Stimulated activated effector memory CD8-positive, alpha-beta T cell treated with anti-CD3 and anti-CD28 coated beads, Interleukin-12 subunit alpha, Interleukin-12 subunit beta, amount 100 ng/mL, for 72 hours (primary cell): ENCODE results near the gene NKAIN2.
"Not testable (repeated sequence)": the region's sequence is repeated elsewhere in the genome, so short reads cannot be mapped to it uniquely, and the experiment has no call there.

ENCODE experiments used
- ATAC-seq: fragments of 150-1000 bp; cut with Tn5 transposase; 2 replicates; pipeline ENCODE4 v1.10.0; 2021
- DNase-seq, 2 donors: peaks; one replicate each; pipeline ENCODE4 v3.0.0; 2021 to 2022; ENCODE audit warnings: low spot score in 2 of 2
- H3K27ac Mint-ChIP-seq: one replicate; pipeline ENCODE4 v1.8.0; 2022; ENCODE audit warnings: mild to moderate bottlenecking, mixed read lengths
- H3K36me3 Mint-ChIP-seq: one replicate; pipeline ENCODE4 v1.8.0; 2022; ENCODE audit warnings: mild to moderate bottlenecking, mixed read lengths
- H3K4me1 Mint-ChIP-seq: one replicate; pipeline ENCODE4 v1.8.0; 2022; ENCODE audit warnings: mixed read lengths
- H3K4me3 Mint-ChIP-seq: one replicate; pipeline ENCODE4 v1.8.0; 2022; ENCODE audit warnings: mild to moderate bottlenecking, mixed read lengths
- H3K9me3 Mint-ChIP-seq: one replicate; pipeline ENCODE4 v1.8.0; 2022; ENCODE audit warnings: mixed read lengths

The NKAIN2 gene

GRCh38 chr6:124334359-124334758 is 530.7 kb downstream of the NKAIN2 start:
- H3K4me1 Mint-ChIP-seq: no peaks in the 10 kb centered on the region
- no peak overlapping the region for H3K4me3 Mint-ChIP-seq
- DNase-seq: no peak
- H3K9me3 Mint-ChIP-seq: peaks cover 4% of the 10 kb centered on the region
- H3K36me3 Mint-ChIP-seq: no peaks in the 10 kb centered on the region
- ATAC-seq: no peak
- H3K27ac Mint-ChIP-seq: no peak overlapping the region

- no peaks in the 10 kb centered on the region for H3K4me1 Mint-ChIP-seq
- peaks cover 2% of the 10 kb centered on the region for H3K9me3 Mint-ChIP-seq
- H3K4me3 Mint-ChIP-seq: no peak overlapping the region
- DNase-seq (no peak), ATAC-seq (no peak)
- H3K27ac Mint-ChIP-seq: no peak overlapping the region
- H3K36me3 Mint-ChIP-seq: no peaks in the 10 kb centered on the region
Measured at GRCh38 chr6:124339610-124340334, 536.1 kb downstream of the NKAIN2 start.

- ATAC-seq, H3K36me3 Mint-ChIP-seq, H3K27ac Mint-ChIP-seq, H3K4me1 Mint-ChIP-seq, H3K4me3 Mint-ChIP-seq, DNase-seq: not testable (repeated sequence)
- H3K9me3 Mint-ChIP-seq: peaks cover 16% of the 10 kb centered on the region
Measured at GRCh38 chr6:124348339-124348738, 544.7 kb downstream of the NKAIN2 start.

GRCh38 chr6:124355146-124355545 is 551.5 kb downstream of the NKAIN2 start:
- no peak overlapping the region for H3K4me3 Mint-ChIP-seq
- peaks cover 12% of the 10 kb centered on the region for H3K9me3 Mint-ChIP-seq
- H3K36me3 Mint-ChIP-seq: no peaks in the 10 kb centered on the region
- no peak overlapping the region for H3K27ac Mint-ChIP-seq
- ATAC-seq (no peak), DNase-seq (no peak)
- H3K4me1 Mint-ChIP-seq: no peaks in the 10 kb centered on the region

- no peak for ATAC-seq
- Mint-ChIP-seq H3K36me3 (no peaks in the 10 kb centered on the region), H3K4me3 (no peak overlapping the region), H3K4me1 (no peaks in the 10 kb centered on the region), H3K27ac (no peak overlapping the region), H3K9me3 (peaks cover 10% of the 10 kb centered on the region)
- DNase-seq: no peak
Measured at GRCh38 chr6:124356276-124356810, 552.7 kb downstream of the NKAIN2 start.

GRCh38 chr6:124356811-124357210 is 553.1 kb downstream of the NKAIN2 start:
- DNase-seq (no peak), ATAC-seq (no peak)
- Mint-ChIP-seq H3K9me3 (peaks cover 10% of the 10 kb centered on the region), H3K36me3 (no peaks in the 10 kb centered on the region), H3K4me3 (no peak overlapping the region), H3K4me1 (no peaks in the 10 kb centered on the region), H3K27ac (no peak overlapping the region)

- no peak for ATAC-seq
- Mint-ChIP-seq H3K27ac (no peak overlapping the region), H3K4me1 (no peaks in the 10 kb centered on the region), H3K4me3 (no peak overlapping the region), H3K36me3 (no peaks in the 10 kb centered on the region), H3K9me3 (peaks cover 14% of the 10 kb centered on the region)
- DNase-seq: no peak
Measured at GRCh38 chr6:124368131-124368530, 564.5 kb downstream of the NKAIN2 start.

GRCh38 chr6:124371974-124372475 is 568.4 kb downstream of the NKAIN2 start:
- no peaks in the 10 kb centered on the region for H3K4me1 Mint-ChIP-seq
- DNase-seq (no peak), ATAC-seq (no peak)
- no peak overlapping the region for H3K27ac Mint-ChIP-seq
- H3K36me3 Mint-ChIP-seq: no peaks in the 10 kb centered on the region
- H3K9me3 Mint-ChIP-seq: peaks cover 14% of the 10 kb centered on the region
- no peak overlapping the region for H3K4me3 Mint-ChIP-seq

GRCh38 chr6:124373386-124373785 is 569.7 kb downstream of the NKAIN2 start:
- H3K27ac Mint-ChIP-seq: no peak overlapping the region
- no peaks in the 10 kb centered on the region for H3K36me3 Mint-ChIP-seq
- peaks cover 19% of the 10 kb centered on the region for H3K9me3 Mint-ChIP-seq
- ATAC-seq: no peak
- H3K4me1 Mint-ChIP-seq: no peaks in the 10 kb centered on the region
- no peak overlapping the region for H3K4me3 Mint-ChIP-seq
- no peak for DNase-seq

GRCh38 chr6:124389127-124389526 is 585.5 kb downstream of the NKAIN2 start:
- no peaks in the 10 kb centered on the region for H3K4me1 Mint-ChIP-seq
- no peak for ATAC-seq
- no peak for DNase-seq
- no peak overlapping the region for H3K27ac Mint-ChIP-seq
- H3K36me3 Mint-ChIP-seq: no peaks in the 10 kb centered on the region
- peaks cover 12% of the 10 kb centered on the region for H3K9me3 Mint-ChIP-seq
- H3K4me3 Mint-ChIP-seq: no peak overlapping the region

GRCh38 chr6:124393536-124393935 is 589.9 kb downstream of the NKAIN2 start:
- H3K4me1 Mint-ChIP-seq: no peaks in the 10 kb centered on the region
- no peak for DNase-seq
- H3K9me3 Mint-ChIP-seq: peaks cover 15% of the 10 kb centered on the region
- no peak for ATAC-seq
- no peak overlapping the region for H3K27ac Mint-ChIP-seq
- H3K36me3 Mint-ChIP-seq: no peaks in the 10 kb centered on the region
- H3K4me3 Mint-ChIP-seq: no peak overlapping the region

GRCh38 chr6:124396361-124396760 is 592.7 kb downstream of the NKAIN2 start:
- DNase-seq (no peak), ATAC-seq (no peak)
- Mint-ChIP-seq H3K4me1 (no peaks in the 10 kb centered on the region), H3K36me3 (no peaks in the 10 kb centered on the region), H3K4me3 (no peak overlapping the region), H3K27ac (no peak overlapping the region), H3K9me3 (peaks cover 15% of the 10 kb centered on the region)

- DNase-seq (no peak), ATAC-seq (no peak)
- H3K4me1 Mint-ChIP-seq: no peaks in the 10 kb centered on the region
- H3K36me3 Mint-ChIP-seq: no peaks in the 10 kb centered on the region
- H3K4me3 Mint-ChIP-seq: no peak overlapping the region
- H3K9me3 Mint-ChIP-seq: peaks cover 16% of the 10 kb centered on the region
- no peak overlapping the region for H3K27ac Mint-ChIP-seq
Measured at GRCh38 chr6:124400261-124400999, 596.8 kb downstream of the NKAIN2 start.

GRCh38 chr6:124410425-124410824 is 606.8 kb downstream of the NKAIN2 start:
- not testable (repeated sequence) for H3K9me3 Mint-ChIP-seq, ATAC-seq, H3K27ac Mint-ChIP-seq, H3K4me1 Mint-ChIP-seq, H3K4me3 Mint-ChIP-seq, H3K36me3 Mint-ChIP-seq, DNase-seq

- DNase-seq, H3K27ac Mint-ChIP-seq, ATAC-seq, H3K4me3 Mint-ChIP-seq, H3K4me1 Mint-ChIP-seq, H3K36me3 Mint-ChIP-seq: not testable (repeated sequence)
- H3K9me3 Mint-ChIP-seq: peaks cover 11% of the 10 kb centered on the region
Measured at GRCh38 chr6:124412657-124413056, 609.0 kb downstream of the NKAIN2 start.
